ENCODE data around the gene DCAF5.

Gene DCAF5

GRCh38 chr14:69064596-69064995 lies 88.3 kb downstream of the DCAF5 start:
- DNase-seq: no peak

- no peak for DNase-seq
Observed at GRCh38 chr14:69059658-69060623, 93.0 kb downstream of the DCAF5 start.

GRCh38 chr14:69055999-69056788 lies 96.7 kb downstream of the DCAF5 start:
- no peak for DNase-seq

- DNase-seq: no peak
Observed at GRCh38 chr14:69055125-69055524, 97.8 kb downstream of the DCAF5 start.

- DNase-seq: no peak
Observed at GRCh38 chr14:69054030-69054429, 98.9 kb downstream of the DCAF5 start.

- DNase-seq: no peak
Observed at GRCh38 chr14:69052181-69052601, 100.7 kb downstream of the DCAF5 start.

- DNase-seq: no peak
Observed at GRCh38 chr14:69050240-69051184, 102.4 kb downstream of the DCAF5 start.

GRCh38 chr14:69049675-69050074 lies 103.2 kb downstream of the DCAF5 start:
- no peak for DNase-seq

- DNase-seq: peak; percentile 19
Observed at GRCh38 chr14:69048456-69048855, 104.5 kb downstream of the DCAF5 start.

- no peak for DNase-seq
Observed at GRCh38 chr14:69047255-69047654, 105.7 kb downstream of the DCAF5 start.

- DNase-seq: no peak
Observed at GRCh38 chr14:69046476-69046860, 106.5 kb downstream of the DCAF5 start.

- no peak for DNase-seq
Observed at GRCh38 chr14:69045857-69046475, 107.0 kb downstream of the DCAF5 start.

- no peak for DNase-seq
Observed at GRCh38 chr14:69044965-69045555, 107.9 kb downstream of the DCAF5 start.

GRCh38 chr14:69044296-69044695 lies 108.6 kb downstream of the DCAF5 start:
- no peak for DNase-seq

GRCh38 chr14:69043596-69044260 lies 109.2 kb downstream of the DCAF5 start:
- DNase-seq: no peak

- DNase-seq: no peak
Observed at GRCh38 chr14:69042787-69043444, 110.0 kb downstream of the DCAF5 start.

- no peak for DNase-seq
Observed at GRCh38 chr14:69042299-69042698, 110.6 kb downstream of the DCAF5 start.

GRCh38 chr14:69041783-69042182 lies 111.1 kb downstream of the DCAF5 start:
- DNase-seq: no peak

GRCh38 chr14:69040353-69040752 lies 112.6 kb downstream of the DCAF5 start:
- DNase-seq: no peak

GRCh38 chr14:69039288-69039628 lies 113.7 kb downstream of the DCAF5 start:
- no peak for DNase-seq
